Kidney (tissue), 14 donors: ENCODE results near the gene DHRS7C. TPM values are rescaled to one million over a fixed set of nuclear protein-coding genes. Genes with fewer than 3 reads are reported as not detected.

Source experiments
- DNase-seq, 5 donors: peaks; one replicate each; pipeline ENCODE4 v3.0.0-alpha.2; 2013 to 2020
- FAIRE-seq: peaks from 2 replicates; lab custom pipeline; 2012; peaks lifted over from hg19 to GRCh38; lab: Jason Lieb, UNC
- H3K27ac ChIP-seq, 2 donors: one replicate each; pipeline ENCODE4 v1.7.0; 2013; ENCODE audit warnings: low read depth in 2 of 2, low read length in 2 of 2, inconsistent platforms in 1 of 2
- H3K27me3 ChIP-seq: one replicate; pipeline ENCODE4 v1.7.1; 2013; ENCODE audit warnings: low read length, inconsistent platforms; ENCODE audit not compliant: control insufficient read depth, insufficient read depth
- H3K36me3 ChIP-seq, 3 donors: one replicate each; pipeline versions ENCODE4 v1.7.0 to v1.7.1; 2013; ENCODE audit warnings: low read length in 3 of 3, control low read depth in 1 of 3, inconsistent platforms in 1 of 3; ENCODE audit not compliant: insufficient read depth in 3 of 3, control insufficient read depth in 2 of 3
- H3K4me1 ChIP-seq, 3 donors: one replicate each; pipeline versions ENCODE4 v1.7.0 to v1.7.1; 2013; ENCODE audit warnings: low read length in 3 of 3, inconsistent platforms in 1 of 3, low read depth in 1 of 3; ENCODE audit not compliant: control insufficient read depth in 2 of 3, insufficient read depth in 2 of 3
- H3K4me3 ChIP-seq, 3 donors: one replicate each; pipeline versions ENCODE4 v1.7.0 to v1.8.1; 2013; ENCODE audit warnings: low read length in 3 of 3, control low read depth in 1 of 3, inconsistent platforms in 1 of 3
- H3K9ac ChIP-seq, 3 donors: one replicate each; pipeline versions ENCODE4 v1.7.0 to v1.7.1; 2013; ENCODE audit warnings: low read length in 3 of 3, control low read depth in 1 of 3, inconsistent platforms in 1 of 3
- H3K9me3 ChIP-seq, 3 donors: one replicate each; pipeline versions ENCODE4 v1.7.0 to v1.7.1; 2013; ENCODE audit warnings: low read length in 3 of 3, control low read depth in 1 of 3, inconsistent platforms in 1 of 3; ENCODE audit not compliant: control insufficient read depth in 2 of 3, insufficient read depth in 1 of 3
- CTCF ChIP-seq: IDR thresholded peaks from 3 replicates; pipeline ENCODE4 v1.5.1; 2012; ENCODE audit warnings: mild to moderate bottlenecking, moderate library complexity, borderline replicate concordance; ENCODE audit not compliant: insufficient read depth; ENCODE audit errors: extremely low read depth
- intact Hi-C: fragments of 100-400 bp; cut with DNase I; formaldehyde crosslinking; loops from one replicate; pipeline ENCODE4 v1.11.1; 2022
- polyA plus RNA-seq: library from polyadenylated mRNA; stranded (reverse); fragments of 350-450 nt; fragmentation: Illumina TruSeq; extraction: RNeasy Lipid Tissue Mini Kit (QIAGEN cat#74804); gene quantifications from one replicate; pipeline ENCODE4 v1.2.3, GENCODE V29; 2014; ENCODE audit warnings: low read depth, low replicate concordance; ENCODE audit not compliant: insufficient read depth
- total RNA-seq: library from RNA; stranded (reverse); fragmentation: NEBNext Ultra II Directional; extraction: Animal tissue kit (Norgen Biotek cat#: 25700); gene quantifications from one replicate; pipeline ENCODE4 v1.2.1, GENCODE V29; 2021
- donor health status: control.
- donor health status: control.
- donor health status: control.
- donor health status: control.
- donor health status: control.
- donor health status: DM: yes; HTN: yes; CAD: no.
- donor health status: Normal renal cell carcinoma (clear cell type).

Gene DHRS7C
- total and polyA plus RNA-seq, 2 donors from 2014 or later: not detected

DNA sequence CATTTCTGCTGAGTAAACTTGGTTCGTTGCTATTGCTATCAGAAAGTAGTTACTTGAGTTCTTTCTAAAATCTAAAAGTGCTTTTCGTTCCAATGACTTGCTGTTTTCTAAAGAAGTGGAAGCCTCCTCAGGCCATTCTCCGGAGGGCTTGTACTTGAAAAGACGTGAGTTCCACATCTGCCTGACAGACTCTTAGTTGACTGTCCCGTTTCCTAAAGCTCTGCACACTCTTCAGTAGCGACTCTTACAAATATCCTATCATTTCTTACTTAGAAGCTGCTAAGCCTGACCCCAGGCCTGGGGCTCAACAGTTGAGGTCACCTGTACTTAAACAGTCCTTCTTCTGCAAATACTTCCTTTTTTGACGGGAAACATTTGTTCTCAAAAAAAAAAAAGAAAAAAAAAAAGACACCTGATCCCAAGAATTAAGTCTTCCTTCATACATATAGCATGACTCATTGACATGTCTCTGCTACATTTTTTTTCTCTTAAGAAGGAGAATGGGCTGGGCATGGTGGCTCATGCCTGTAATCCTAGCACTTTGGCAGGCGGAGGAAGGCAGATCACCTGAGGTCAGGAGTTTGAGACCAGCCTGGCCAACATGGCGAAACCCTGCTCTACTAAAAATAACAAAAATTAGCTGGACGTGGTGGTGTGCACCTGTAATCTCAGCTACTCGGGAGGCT, 61.5 kb downstream of the DHRS7C start:
- Histone ChIP-seq H3K27ac (no peak overlapping the region), H3K4me3 (no peak overlapping the region), H3K9me3 (no peaks in the 10 kb centered on the region), H3K36me3 (no peaks in the 10 kb centered on the region), H3K4me1 (no peaks in the 10 kb centered on the region), H3K27me3 (no peaks in the 10 kb centered on the region), H3K9ac (no peak overlapping the region)
- no peak for FAIRE-seq
- no peak for TF ChIP-seq CTCF
- DNase-seq: no peak
- intact Hi-C loops: no loop called here

- no peak overlapping the region for H3K27ac ChIP-seq
- H3K4me3 ChIP-seq: no peak overlapping the region
- H3K36me3 ChIP-seq: no peaks in the 10 kb centered on the region
- H3K27me3 ChIP-seq: no peaks in the 10 kb centered on the region
- intact Hi-C loops: no loop called here
- no peak overlapping the region for H3K9ac ChIP-seq
- FAIRE-seq: peak; percentile 87
- DNase-seq: peak in 2 of 5 donors; percentile 67 to 78
- no peaks in the 10 kb centered on the region for H3K4me1 ChIP-seq
- no peaks in the 10 kb centered on the region for H3K9me3 ChIP-seq
- peak; percentile 99 for TF ChIP-seq CTCF
These were observed 62.2 kb downstream of the DHRS7C start for GRCh38 chr17:9729034-9729650.

GRCh38 chr17:9728564-9728963, 62.8 kb downstream of the DHRS7C start:
- intact Hi-C loops: no loop called here
- Histone ChIP-seq H3K27ac (no peak overlapping the region), H3K9ac (no peak overlapping the region), H3K9me3 (no peaks in the 10 kb centered on the region), H3K36me3 (no peaks in the 10 kb centered on the region), H3K27me3 (no peaks in the 10 kb centered on the region), H3K4me3 (no peak overlapping the region), H3K4me1 (no peaks in the 10 kb centered on the region)
- no peak for DNase-seq
- TF ChIP-seq CTCF: no peak
- no peak for FAIRE-seq
